ENCODE data around the gene NIPBL. TPM values are rescaled to one million over a fixed set of nuclear protein-coding genes. Genes with fewer than 3 reads are reported as not detected.
"Not testable (repeated sequence)": the region's sequence is repeated elsewhere in the genome, so short reads cannot be mapped to it uniquely, and the experiment has no call there.

Gene NIPBL
- total RNA-seq, 1 experiment from 2014 or later: 18.9 TPM

GRCh38 chr5:37005946-37006540, 129.5 kb downstream of the NIPBL start:
- peak in 1 of 2 experiments; percentile 20 for DNase-seq (ENCODE audit: low read depth in 1 of 2, low spot score in 2 of 2)
- no peaks in the 10 kb centered on the region for H3K9me3 ChIP-seq (replicated peaks)
- peaks cover 28% of the 10 kb centered on the region for H3K36me3 ChIP-seq
- H3K27me3 ChIP-seq (replicated peaks): no peaks in the 10 kb centered on the region
- H3K4me3 ChIP-seq: no peak overlapping the region
- H3K27ac ChIP-seq: no peak overlapping the region
- H3K4me1 ChIP-seq (replicated peaks): peaks cover 10% of the 10 kb centered on the region

- not testable (repeated sequence) for H3K4me3 ChIP-seq; H3K27ac ChIP-seq; H3K27me3 ChIP-seq (replicated peaks); H3K4me1 ChIP-seq (replicated peaks); H3K9me3 ChIP-seq (replicated peaks); DNase-seq (ENCODE audit: low read depth in 1 of 2, low spot score in 2 of 2)
- peaks cover 22% of the 10 kb centered on the region for H3K36me3 ChIP-seq
Observed at GRCh38 chr5:37013181-37013580, 136.6 kb downstream of the NIPBL start.

GRCh38 chr5:37014321-37014720, 137.8 kb downstream of the NIPBL start:
- DNase-seq (ENCODE audit: low read depth in 1 of 2, low spot score in 2 of 2): no peak
- Histone ChIP-seq H3K4me1 (replicated peaks) (no peaks in the 10 kb centered on the region), H3K27me3 (replicated peaks) (no peaks in the 10 kb centered on the region), H3K9me3 (replicated peaks) (no peaks in the 10 kb centered on the region), H3K27ac (no peak overlapping the region), H3K4me3 (no peak overlapping the region), H3K36me3 (peaks cover 16% of the 10 kb centered on the region)

DNA sequence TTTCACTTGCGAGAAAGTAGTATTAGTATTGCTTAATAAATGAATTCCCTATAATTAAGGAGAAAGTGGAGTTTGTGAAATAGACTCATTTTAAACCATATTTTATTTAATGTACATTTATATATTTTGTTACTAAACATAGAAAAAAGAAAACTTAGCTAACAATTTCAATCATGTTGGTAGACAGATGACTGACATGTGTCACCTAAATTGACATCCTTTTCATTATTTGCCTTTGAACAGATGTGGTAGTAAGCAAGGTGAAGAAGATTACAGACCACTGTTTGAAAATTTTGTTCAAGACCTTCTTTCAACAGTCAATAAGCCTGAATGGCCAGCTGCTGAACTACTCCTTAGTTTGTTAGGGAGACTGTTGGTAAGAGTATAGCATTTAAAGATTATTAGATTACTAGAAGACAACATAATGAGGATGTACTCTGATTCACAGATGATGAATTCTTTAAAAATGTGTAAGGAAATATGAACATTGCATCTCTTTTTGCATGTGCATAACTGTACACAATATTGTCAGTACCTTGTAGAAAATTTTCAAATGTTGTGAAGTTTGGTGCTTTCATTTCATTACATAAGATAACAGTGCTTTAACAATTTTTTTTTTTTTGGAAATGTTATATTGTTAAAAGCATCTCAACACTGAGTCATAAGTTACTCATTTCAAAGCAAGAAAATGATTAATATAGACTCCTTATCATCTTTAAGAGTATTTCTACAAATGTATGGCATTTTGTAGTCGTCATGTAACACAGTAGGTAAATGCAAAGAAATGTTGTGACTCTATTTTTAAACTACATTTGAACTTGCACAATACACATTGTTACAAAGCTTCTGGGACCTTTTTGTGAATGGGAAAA, 139.5 kb downstream of the NIPBL start:
- Histone ChIP-seq H3K36me3 (peaks cover 24% of the 10 kb centered on the region), H3K4me1 (replicated peaks) (no peaks in the 10 kb centered on the region), H3K9me3 (replicated peaks) (no peaks in the 10 kb centered on the region), H3K27ac (no peak overlapping the region), H3K4me3 (no peak overlapping the region), H3K27me3 (replicated peaks) (no peaks in the 10 kb centered on the region)
- no peak for DNase-seq (ENCODE audit: low read depth in 1 of 2, low spot score in 2 of 2)

DNA sequence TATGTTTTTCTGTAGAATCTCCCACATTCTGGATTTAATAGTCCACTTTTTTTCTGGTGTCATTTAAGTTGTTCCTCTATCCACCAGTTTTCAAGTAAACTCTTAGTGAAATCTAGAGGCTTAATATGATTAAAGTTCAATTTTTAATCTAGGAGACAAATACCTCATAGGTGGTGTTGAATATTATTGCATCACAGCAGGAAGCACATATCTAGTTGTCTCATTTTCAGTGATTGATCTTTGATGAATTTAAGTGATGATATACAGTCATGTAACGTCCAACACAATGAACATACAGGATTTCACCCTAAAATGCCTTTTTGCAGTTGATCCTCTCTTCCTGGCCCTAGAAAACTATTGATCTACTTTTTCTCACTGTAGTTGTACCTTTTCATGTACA, 152.3 kb downstream of the NIPBL start:
- Histone ChIP-seq H3K27me3 (replicated peaks) (no peaks in the 10 kb centered on the region), H3K4me3 (no peak overlapping the region), H3K4me1 (replicated peaks) (no peaks in the 10 kb centered on the region), H3K9me3 (replicated peaks) (no peaks in the 10 kb centered on the region), H3K27ac (no peak overlapping the region), H3K36me3 (peaks cover 48% of the 10 kb centered on the region)
- DNase-seq (ENCODE audit: low read depth in 1 of 2, low spot score in 2 of 2): no peak

- H3K27ac ChIP-seq: no peak overlapping the region
- no peaks in the 10 kb centered on the region for H3K27me3 ChIP-seq (replicated peaks)
- DNase-seq (ENCODE audit: low read depth in 1 of 2, low spot score in 2 of 2): no peak
- no peaks in the 10 kb centered on the region for H3K4me1 ChIP-seq (replicated peaks)
- H3K9me3 ChIP-seq (replicated peaks): no peaks in the 10 kb centered on the region
- peaks cover 47% of the 10 kb centered on the region for H3K36me3 ChIP-seq
- H3K4me3 ChIP-seq: no peak overlapping the region
Observed at GRCh38 chr5:37029436-37029835, 152.9 kb downstream of the NIPBL start.

GRCh38 chr5:37034955-37035354, 158.4 kb downstream of the NIPBL start:
- no peak overlapping the region for H3K27ac ChIP-seq
- H3K9me3 ChIP-seq (replicated peaks): no peaks in the 10 kb centered on the region
- no peaks in the 10 kb centered on the region for H3K27me3 ChIP-seq (replicated peaks)
- no peak for DNase-seq (ENCODE audit: low read depth in 1 of 2, low spot score in 2 of 2)
- no peaks in the 10 kb centered on the region for H3K4me1 ChIP-seq (replicated peaks)
- H3K36me3 ChIP-seq: peaks cover 23% of the 10 kb centered on the region
- no peak overlapping the region for H3K4me3 ChIP-seq

- Histone ChIP-seq H3K4me1 (replicated peaks) (no peaks in the 10 kb centered on the region), H3K27ac (no peak overlapping the region), H3K9me3 (replicated peaks) (no peaks in the 10 kb centered on the region), H3K4me3 (no peak overlapping the region), H3K36me3 (peaks cover 10% of the 10 kb centered on the region; the same call in 1 of the 2 replicates), H3K27me3 (replicated peaks) (no peaks in the 10 kb centered on the region)
- DNase-seq (ENCODE audit: low read depth in 1 of 2, low spot score in 2 of 2): no peak
Observed at GRCh38 chr5:37037840-37038239, 161.3 kb downstream of the NIPBL start.

- no peak overlapping the region for H3K4me3 ChIP-seq
- H3K27ac ChIP-seq: no peak overlapping the region
- no peaks in the 10 kb centered on the region for H3K9me3 ChIP-seq (replicated peaks)
- peaks cover 16% of the 10 kb centered on the region for H3K36me3 ChIP-seq
- no peak for DNase-seq (ENCODE audit: low read depth in 1 of 2, low spot score in 2 of 2)
- H3K27me3 ChIP-seq (replicated peaks): no peaks in the 10 kb centered on the region
- H3K4me1 ChIP-seq (replicated peaks): no peaks in the 10 kb centered on the region
Observed at GRCh38 chr5:37039824-37040223, 163.3 kb downstream of the NIPBL start.

DNA sequence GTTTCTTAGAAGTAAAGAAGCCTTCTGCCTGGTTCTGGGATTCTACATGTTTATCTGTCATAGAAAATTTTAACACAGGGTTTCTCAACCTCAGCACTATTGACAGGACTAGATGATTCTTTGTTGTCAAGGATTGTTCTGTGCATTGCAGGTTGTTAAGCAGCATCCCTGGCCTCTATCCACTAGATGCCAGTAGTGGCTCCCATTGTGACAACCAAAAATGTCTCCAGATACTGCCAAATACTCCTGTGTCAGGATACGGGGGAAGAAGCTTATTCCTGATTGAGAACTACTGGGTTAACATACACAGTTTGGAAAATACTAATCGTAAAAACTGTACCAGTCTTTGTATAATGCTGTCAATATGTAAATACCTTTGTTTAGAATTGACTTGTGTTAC, 167.1 kb downstream of the NIPBL start:
- no peak for DNase-seq (ENCODE audit: low read depth in 1 of 2, low spot score in 2 of 2)
- no peaks in the 10 kb centered on the region for H3K4me1 ChIP-seq (replicated peaks)
- no peaks in the 10 kb centered on the region for H3K9me3 ChIP-seq (replicated peaks)
- H3K36me3 ChIP-seq: peaks cover 37% of the 10 kb centered on the region
- H3K27me3 ChIP-seq (replicated peaks): no peaks in the 10 kb centered on the region
- no peak overlapping the region for H3K4me3 ChIP-seq
- no peak overlapping the region for H3K27ac ChIP-seq

DNA sequence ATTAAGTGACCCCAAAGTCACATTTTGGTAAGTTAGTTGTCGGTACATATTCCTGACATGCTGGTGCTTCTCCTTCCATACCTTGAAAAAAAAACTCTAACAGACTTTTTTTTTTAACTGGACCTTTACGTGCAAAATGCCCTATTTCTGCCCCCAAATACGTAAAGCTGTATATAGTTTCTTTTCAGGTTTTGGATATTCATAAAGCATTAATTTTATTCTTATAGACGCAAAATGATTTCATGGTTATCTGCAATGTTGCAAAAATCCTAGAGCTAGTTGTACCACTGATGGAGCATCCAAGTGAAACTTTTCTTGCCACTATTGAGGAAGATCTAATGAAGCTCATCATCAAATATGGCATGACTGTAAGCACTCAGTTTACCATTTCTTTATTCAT, 167.6 kb downstream of the NIPBL start:
- no peak overlapping the region for H3K4me3 ChIP-seq
- peaks cover 38% of the 10 kb centered on the region for H3K36me3 ChIP-seq
- H3K9me3 ChIP-seq (replicated peaks): no peaks in the 10 kb centered on the region
- no peaks in the 10 kb centered on the region for H3K27me3 ChIP-seq (replicated peaks)
- H3K27ac ChIP-seq: no peak overlapping the region
- no peak for DNase-seq (ENCODE audit: low read depth in 1 of 2, low spot score in 2 of 2)
- no peaks in the 10 kb centered on the region for H3K4me1 ChIP-seq (replicated peaks)

DNA sequence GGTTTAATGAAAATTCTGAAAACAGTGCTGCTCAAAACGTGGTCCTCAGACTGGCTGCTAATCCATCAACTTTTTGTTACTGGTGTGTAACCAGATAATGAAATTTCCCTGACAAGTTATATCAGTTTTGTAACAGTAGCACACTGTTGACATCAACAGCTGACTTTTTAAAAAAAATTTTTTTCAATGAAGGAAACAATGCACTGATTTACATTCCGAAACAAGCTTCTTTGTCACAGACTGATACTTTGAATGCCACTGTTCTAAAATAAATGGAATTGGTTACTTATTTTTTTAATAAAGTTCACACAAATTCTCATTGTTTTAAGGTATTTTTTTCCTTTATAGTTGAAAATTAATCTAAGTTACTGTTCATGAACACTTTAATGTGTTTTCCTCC, 169.1 kb downstream of the NIPBL start:
- Histone ChIP-seq H3K27me3 (replicated peaks) (no peaks in the 10 kb centered on the region), H3K36me3 (peaks cover 48% of the 10 kb centered on the region), H3K27ac (no peak overlapping the region), H3K4me3 (no peak overlapping the region), H3K4me1 (replicated peaks) (no peaks in the 10 kb centered on the region), H3K9me3 (replicated peaks) (no peaks in the 10 kb centered on the region)
- DNase-seq (ENCODE audit: low read depth in 1 of 2, low spot score in 2 of 2): no peak

GRCh38 chr5:37047947-37048346, 171.4 kb downstream of the NIPBL start:
- no peaks in the 10 kb centered on the region for H3K4me1 ChIP-seq (replicated peaks)
- H3K27ac ChIP-seq: no peak overlapping the region
- no peak overlapping the region for H3K4me3 ChIP-seq
- H3K27me3 ChIP-seq (replicated peaks): no peaks in the 10 kb centered on the region
- no peaks in the 10 kb centered on the region for H3K9me3 ChIP-seq (replicated peaks)
- peaks cover 67% of the 10 kb centered on the region for H3K36me3 ChIP-seq
- no peak for DNase-seq (ENCODE audit: low read depth in 1 of 2, low spot score in 2 of 2)

DNA sequence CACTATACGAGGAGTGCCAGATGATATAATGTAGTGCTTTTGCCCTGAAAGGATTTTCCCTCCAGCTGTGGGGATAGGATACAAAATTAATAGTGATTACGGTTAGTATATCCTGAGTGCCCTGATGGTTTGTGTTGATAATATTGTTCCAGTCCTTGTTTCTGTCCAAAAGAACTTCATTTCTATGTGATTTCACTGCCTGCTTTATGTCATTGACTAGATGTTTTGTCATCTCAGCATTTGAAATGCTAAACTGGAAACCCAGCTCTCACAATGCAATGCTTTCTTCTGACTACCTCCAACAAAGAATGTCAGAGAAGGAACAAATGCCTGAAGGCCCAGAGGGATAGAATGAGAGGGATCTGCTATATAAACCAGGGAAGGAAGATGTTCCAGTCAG, 177.8 kb downstream of the NIPBL start:
- Histone ChIP-seq H3K4me1 (replicated peaks) (no peaks in the 10 kb centered on the region), H3K27ac (no peak overlapping the region), H3K36me3 (peaks cover 68% of the 10 kb centered on the region), H3K4me3 (no peak overlapping the region), H3K27me3 (replicated peaks) (no peaks in the 10 kb centered on the region), H3K9me3 (replicated peaks) (no peaks in the 10 kb centered on the region)
- no peak for DNase-seq (ENCODE audit: low read depth in 1 of 2, low spot score in 2 of 2)

Measured in SJSA1 (cell line).